Effector CD4-positive, alpha-beta T cell (primary cell): ENCODE measurements around the gene FIBCD1.

Experiments used
- DNase-seq: peaks from one replicate; pipeline ENCODE4 v3.0.0-alpha.2; 2020

FIBCD1 gene

GRCh38 chr9:130874783-130875182 is 64.3 kb downstream of the FIBCD1 start:
- no peak for DNase-seq

DNA sequence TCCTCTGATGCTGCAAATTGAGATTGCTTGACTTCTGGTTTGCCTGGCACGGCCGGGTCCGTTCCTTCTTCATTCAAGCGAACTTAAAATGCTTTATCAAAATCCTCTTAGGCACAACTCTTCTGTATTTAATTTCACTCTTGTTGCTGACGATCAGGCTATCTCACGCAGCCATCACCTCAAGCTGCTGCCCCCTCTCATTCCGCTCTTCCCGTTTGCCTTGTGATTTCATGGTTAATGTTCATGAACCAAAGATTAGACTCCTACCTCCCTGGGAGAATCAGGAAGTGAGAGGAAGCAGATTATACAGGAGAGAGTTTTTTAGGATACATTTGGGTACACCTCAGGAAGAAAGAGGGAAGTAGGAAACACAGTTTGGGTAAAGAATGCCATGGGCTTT is 65.1 kb downstream of the FIBCD1 start:
- no peak for DNase-seq

DNA sequence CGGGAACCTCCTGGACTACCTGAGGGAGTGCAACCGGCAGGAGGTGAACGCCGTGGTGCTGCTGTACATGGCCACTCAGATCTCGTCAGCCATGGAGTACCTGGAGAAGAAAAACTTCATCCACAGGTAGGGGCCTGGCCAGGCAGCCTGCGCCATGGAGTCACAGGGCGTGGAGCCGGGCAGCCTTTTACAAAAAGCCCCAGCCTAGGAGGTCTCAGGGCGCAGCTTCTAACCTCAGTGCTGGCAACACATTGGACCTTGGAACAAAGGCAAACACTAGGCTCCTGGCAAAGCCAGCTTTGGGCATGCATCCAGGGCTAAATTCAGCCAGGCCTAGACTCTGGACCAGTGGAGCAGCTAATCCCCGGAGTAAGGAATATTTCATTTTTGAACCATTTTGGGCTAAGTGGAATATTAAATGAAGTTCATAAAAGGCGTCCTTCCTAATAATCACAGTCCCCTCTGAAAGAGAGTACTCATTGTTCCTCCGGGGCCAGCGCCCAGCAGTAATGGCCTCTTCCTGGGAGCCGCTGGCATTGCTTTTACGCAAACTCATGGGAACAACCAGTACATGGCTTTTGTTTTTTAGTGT is 66.0 kb downstream of the FIBCD1 start:
- DNase-seq: no peak

- DNase-seq: no peak
Observed at GRCh38 chr9:130872508-130872907, 66.5 kb downstream of the FIBCD1 start.

DNA sequence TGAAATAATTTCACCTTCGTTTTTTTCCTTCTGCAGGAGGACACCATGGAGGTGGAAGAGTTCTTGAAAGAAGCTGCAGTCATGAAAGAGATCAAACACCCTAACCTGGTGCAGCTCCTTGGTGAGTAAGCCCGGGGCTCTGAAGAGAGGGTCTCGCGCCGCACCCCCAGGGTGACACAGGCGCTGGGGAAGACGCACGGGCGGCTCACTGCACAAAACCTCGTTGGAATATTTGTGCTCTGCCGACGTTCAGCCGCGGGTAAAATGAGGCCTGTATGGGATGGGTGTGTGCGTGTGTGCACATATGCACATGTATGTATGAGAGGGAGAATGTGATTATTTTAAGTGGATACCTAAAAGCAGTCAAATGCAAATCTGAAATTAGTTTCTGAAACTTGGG is 67.0 kb downstream of the FIBCD1 start:
- DNase-seq: no peak

- DNase-seq: no peak
Observed at GRCh38 chr9:130871395-130872062, 67.5 kb downstream of the FIBCD1 start.

GRCh38 chr9:130870491-130871381 is 68.3 kb downstream of the FIBCD1 start:
- DNase-seq: no peak

- no peak for DNase-seq
Observed at GRCh38 chr9:130869250-130869649, 69.8 kb downstream of the FIBCD1 start.

DNA sequence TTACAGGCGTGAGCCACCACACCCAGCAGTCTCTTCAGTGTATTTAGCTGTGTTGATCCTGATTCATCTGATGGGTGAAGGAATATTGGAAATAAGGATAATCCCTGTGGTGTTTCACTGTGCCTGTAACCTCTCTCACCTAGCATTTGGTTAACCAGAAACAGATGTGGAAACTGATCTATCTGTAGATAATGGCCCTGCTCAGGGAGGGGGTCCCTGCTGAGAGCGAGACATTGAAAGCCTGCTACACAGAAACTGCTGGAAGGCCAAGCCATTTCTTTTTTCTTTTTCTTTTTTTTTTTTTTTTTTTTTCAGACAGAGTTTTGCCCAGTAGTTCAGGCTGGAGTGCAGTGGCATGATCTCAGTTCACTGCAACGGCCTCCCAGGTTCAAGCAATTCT is 70.8 kb downstream of the FIBCD1 start:
- no peak for DNase-seq

- DNase-seq: no peak
Observed at GRCh38 chr9:130867556-130867955, 71.5 kb downstream of the FIBCD1 start.

GRCh38 chr9:130866474-130866965 is 72.5 kb downstream of the FIBCD1 start:
- DNase-seq: peak; percentile 26

DNA sequence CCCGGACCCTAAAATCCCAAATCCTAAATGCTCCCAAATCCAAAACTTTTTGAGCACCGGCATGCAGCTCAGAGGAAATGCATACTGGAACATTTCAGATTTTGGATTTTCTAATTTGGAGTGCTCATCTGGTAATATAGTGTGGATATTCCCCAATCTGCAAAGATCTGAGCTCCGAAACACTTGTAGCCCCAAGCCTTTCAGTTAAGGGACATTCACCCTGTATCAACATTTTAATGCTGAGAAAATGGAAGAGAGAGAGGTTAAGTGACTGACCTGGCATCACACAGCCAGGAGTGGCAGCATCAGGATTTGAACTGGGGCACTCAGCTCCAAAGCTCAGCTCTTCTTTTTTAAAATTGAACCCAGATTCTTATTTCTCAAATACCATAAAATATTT is 73.1 kb downstream of the FIBCD1 start:
- no peak for DNase-seq

- no peak for DNase-seq
Observed at GRCh38 chr9:130864541-130864940, 74.5 kb downstream of the FIBCD1 start.

GRCh38 chr9:130862747-130863146 is 76.3 kb downstream of the FIBCD1 start:
- no peak for DNase-seq

- no peak for DNase-seq
Observed at GRCh38 chr9:130862217-130862616, 76.8 kb downstream of the FIBCD1 start.

- no peak for DNase-seq
Observed at GRCh38 chr9:130861372-130862180, 77.5 kb downstream of the FIBCD1 start.

DNA sequence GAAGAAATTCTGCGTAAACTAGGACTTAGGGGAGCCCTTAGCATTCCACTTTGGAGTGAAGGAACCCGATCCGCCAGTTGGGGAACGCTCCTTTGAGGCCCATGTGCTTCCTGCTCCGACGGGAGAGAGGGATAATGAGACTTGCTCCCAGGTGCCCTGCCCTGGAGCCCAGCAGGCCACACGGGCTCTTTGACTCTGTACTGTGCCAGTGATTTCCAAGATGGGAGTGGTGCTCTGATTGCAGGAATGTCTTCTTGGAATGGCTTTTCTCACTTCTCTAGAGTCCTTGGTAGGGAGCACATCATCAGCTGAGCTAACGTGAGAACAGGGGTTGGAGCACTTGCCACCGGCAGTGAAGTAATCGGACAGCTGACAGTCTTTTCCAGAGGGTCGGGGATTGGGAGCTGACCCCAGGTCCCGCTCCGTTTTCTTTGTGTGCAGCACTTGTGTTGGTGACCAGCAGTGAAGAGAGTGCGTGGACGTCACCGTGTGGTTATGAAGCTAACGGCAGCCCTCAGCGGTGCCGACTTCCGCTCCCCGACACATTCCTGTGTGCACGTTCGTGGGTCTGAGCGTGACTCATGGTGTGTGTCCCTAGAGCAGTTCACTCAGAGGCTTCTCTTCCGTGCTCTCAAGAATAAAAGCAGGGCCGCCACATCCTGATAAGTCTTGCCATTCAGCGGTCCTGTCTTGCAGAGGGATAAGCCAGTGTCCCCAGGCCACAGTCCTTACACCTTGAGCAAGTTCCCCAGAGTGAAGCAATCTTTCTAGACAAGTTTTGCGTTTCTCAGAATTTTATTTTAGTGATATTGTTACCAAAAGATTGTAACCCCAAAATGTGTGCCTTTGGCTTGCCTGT is 78.4 kb downstream of the FIBCD1 start:
- DNase-seq: no peak

- no peak for DNase-seq
Observed at GRCh38 chr9:130858739-130859705, 80.0 kb downstream of the FIBCD1 start.

- no peak for DNase-seq
Observed at GRCh38 chr9:130857864-130858738, 80.9 kb downstream of the FIBCD1 start.
